Measurements from ENCODE around the gene KCNT1.

Gene KCNT1

DNA sequence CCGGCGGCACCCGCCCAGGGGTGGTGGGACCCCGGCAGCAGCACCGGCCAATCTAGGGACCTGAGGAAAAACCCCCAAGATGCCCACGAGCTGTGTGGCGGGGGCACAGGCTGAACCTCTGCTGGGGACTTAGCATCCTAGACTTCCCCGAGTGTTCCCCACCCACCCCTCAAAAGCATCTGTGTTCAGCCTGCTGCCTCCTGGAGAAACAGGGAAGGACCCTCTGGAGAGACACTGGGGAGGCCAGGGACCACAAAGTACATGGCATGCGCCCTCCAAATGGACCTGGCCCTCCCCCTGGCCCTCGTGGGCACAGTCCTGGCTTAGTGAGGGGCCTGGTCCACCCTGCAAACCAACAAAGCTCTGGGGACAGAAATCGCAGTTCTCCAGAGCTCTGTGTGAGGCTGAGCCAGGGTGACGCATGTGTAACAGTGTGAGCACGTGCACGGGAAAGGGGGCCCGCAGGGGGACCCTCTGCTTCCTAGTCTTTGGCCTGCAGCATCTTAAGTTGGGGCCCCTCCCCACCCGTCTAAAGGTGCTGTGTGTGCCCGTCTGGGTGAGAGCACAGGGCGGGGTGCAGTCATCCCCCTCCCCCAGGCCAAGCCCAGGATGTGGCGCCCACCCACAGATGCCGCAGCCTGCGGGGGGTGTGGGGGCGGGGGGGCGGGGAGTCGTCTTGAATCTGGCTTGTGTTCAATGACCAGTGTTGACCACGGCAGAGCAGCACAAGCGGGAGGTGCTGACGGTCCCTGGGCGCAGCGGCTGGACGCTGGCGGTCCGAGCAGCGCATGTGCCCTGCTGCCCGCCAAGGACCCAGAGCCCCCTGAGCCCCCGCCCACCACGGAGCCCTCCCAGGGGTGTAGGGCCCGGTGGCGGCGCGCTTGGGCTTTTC lies 672 bp upstream of the KCNT1 start:
- DNase-seq = no peak

DNA sequence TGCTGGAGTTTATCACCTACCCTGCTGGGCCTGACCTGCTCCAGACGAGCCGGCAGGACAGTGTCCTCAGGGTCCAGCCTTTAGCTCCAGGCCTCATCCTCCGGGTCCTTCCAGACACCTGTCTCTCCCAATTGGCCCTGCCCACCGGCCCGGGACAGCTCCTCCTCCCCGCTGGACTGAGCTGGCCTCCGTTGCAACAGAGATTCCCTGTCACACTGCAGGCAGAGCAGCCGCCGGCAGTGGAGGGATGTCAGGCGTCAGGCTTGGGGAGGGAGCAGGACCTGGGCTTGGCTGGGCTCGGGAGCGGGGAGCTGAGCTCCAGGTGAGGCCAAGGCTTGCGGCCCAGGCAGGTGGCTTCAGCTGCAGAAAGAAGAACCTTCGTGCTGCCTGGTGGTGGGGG lies 1.7 kb downstream of the KCNT1 start:
- no peak for DNase-seq

DNA sequence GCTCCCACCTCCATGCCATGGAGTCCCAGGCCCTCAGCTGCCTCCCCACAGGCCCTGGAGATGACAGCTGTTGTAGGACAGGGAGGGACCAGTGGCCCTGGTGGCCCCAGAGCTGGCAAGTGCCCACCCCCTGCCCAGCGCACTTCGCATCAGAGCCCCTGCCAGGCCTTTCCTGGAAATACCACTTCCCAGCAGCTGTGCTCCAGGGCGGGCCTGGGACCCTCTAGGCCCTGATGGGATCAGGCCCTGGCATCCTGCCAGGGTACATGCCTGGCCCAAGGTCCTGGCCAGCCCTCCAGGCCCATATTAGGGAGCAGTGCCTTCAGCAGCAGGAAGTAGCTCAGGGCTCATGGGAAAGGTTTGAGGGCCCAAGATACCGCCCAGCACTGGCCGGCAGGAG lies 2.5 kb downstream of the KCNT1 start:
- no peak for DNase-seq

DNA sequence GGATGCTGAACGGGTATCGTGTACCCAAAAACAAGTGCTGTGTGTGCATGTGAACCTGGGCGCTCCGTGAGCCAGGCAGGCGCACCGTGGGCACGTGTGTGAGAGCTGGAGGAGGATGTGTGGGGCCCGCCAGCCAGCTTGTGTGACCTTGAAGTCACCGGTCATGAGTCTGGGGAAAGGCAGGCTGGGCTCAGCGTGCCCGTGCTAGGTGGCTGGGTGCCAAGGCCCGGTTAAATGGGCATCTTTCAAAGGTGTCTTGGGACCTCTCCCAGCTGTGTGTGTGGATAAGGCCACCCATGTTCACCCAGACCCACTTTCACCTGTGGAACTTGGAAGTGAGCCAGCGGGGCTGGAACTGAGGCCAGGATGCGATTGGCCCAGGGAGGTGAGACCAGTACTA lies 3.4 kb downstream of the KCNT1 start:
- DNase-seq = no peak

DNA sequence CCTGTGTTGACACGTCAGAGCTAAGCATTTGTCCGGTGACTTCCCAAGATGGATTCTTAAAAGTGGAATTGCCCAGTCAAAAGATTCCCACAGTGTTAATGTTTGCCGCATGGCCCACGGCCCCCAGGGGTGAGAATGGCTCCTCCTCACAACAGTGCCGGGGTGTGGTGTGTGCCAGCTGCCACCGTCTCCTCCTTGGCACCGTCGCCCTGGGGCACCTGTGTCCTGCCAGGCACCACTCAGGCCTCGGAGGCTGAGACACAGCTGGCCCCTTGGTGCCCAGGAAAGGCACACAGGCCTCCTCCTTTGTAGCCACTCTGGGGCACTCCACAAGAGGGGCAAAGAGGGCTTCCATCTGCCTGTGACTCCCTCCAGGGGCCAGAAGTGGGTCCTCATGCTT lies 4.3 kb downstream of the KCNT1 start:
- no peak for DNase-seq

DNA sequence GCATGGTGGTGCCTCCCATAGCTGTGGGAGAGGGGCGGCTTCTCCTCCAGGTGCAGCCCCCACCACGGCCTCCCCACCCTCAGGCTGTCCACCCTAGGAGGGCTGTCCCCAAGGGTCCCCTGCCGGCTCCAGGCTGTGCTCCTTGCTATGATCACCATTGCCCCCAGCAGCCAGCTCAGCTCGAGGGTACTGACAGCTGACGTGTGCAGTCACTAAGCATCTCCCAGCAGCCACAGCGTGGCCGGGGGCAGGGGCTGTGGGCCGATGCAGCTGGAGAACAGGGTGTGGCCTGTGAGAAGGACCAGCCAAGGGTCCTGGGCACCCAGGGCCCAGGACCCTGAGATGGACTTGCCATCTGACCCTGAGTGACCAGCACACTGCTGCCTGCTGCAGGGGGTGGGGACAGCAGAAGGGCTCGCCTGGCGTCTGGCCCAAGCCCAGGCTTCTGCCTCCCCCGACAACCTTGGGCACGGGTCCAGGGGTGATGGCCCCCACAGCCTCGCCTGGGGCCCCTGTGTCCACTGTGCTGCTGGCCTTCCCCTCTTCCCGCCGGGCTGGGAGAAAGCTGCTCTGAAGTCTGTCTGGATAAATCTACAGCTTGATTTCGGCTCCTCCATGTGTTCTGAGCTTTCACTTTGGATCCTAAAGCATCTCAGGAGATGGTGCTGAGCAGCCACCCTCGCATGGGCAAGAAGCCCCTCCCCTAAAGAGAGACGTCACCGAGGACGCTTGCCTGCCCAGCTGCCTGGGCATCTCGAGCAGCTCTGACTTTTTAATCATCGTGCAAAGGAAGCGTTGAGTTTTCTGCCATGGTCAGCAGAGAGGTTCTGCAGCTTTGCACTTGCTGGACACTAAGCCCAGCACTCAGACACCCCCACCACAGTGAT lies 5.5 kb downstream of the KCNT1 start:
- DNase-seq = no peak

DNA sequence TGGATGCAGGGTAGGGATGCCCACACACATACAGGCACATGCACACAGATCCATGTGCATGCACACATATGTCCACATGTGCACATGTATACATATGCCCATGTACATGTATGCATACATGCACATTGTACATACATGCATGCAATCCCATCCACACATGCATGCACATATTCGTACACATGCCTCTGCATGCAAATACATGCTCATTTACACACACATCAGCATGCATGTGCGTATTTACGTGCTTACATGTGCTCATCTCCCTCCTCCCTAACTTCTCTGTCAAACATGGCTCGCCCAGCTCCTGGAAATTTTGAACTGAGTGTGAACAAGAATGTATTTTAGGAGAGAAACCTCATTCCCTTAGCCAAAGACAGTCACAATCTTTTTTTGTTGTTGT lies 6.2 kb downstream of the KCNT1 start:
- no peak for DNase-seq

DNA sequence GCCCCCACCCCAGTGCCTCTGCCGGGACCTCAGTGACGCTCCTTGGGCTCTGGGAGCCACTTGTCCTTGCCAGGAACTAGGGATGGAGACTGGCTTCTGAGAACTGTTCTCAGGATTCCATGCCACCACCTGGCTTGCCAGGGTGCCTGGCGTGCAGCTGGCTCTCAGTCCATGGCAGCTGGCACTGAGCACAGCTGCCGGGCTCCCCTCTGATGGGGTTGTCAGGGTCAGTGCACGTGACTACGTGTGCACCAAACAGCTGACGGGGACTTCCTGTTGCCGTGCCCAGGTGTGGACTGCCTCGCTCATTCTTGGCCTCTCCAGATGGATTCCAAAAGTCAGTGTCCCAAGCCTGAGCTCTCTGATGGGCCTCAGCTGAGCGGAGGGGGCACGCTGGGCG lies 9.4 kb downstream of the KCNT1 start:
- DNase-seq = peak in 1 of 2 experiments; percentile 59

DNA sequence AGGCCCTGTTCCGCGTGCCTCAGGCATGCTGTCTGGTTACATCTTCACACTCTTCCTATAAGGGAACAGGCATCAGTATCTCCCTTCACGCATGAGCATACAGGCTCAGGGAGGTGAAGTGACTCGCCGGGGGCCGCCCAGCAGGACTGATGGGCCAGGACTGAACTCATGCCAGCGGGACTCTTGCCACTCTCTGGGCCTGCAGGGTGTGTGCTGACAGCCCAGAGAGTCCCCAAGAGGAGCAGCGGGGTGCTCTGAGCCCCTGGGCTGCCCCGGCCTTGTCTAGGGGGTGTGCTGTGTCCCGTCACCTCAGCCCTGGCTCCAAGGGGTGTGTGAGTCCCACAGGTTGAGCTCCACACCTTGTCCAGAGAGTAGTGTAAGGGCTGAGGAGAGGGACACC lies 9.9 kb downstream of the KCNT1 start:
- DNase-seq = no peak

DNA sequence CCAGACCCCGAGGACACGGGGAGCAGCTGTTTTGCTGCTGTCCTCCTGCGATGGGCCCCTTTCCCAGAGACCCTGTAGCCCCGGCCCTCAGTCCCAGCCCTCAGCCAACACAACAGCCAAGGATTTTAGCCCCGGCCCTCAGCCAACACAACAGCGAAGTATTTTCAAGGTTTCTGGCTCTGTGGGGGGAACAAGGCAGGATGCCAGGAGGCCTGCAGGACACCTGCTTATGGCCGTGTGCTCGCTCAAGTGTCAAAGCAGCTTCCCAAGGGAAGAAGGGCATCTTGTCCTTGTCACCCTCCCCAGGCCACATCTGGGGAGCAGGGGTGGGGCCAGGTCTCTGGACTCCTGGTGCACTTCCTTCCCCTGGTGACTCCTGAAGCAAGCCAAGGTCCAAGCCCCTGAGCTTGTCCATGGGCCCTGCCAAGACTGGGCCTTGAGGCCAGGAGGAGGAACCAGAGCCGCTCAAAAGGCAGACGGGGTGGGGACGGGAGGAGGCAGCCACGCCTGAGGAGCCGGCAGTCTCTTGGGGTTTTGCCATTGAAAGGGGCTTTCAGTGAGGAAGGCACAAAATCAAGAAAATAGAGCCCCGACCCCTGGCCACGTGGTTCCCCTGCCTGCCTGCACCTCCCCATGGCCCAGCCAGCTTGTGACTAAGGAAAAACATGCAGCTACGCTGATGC lies 10.8 kb downstream of the KCNT1 start:
- DNase-seq = no peak

DNA sequence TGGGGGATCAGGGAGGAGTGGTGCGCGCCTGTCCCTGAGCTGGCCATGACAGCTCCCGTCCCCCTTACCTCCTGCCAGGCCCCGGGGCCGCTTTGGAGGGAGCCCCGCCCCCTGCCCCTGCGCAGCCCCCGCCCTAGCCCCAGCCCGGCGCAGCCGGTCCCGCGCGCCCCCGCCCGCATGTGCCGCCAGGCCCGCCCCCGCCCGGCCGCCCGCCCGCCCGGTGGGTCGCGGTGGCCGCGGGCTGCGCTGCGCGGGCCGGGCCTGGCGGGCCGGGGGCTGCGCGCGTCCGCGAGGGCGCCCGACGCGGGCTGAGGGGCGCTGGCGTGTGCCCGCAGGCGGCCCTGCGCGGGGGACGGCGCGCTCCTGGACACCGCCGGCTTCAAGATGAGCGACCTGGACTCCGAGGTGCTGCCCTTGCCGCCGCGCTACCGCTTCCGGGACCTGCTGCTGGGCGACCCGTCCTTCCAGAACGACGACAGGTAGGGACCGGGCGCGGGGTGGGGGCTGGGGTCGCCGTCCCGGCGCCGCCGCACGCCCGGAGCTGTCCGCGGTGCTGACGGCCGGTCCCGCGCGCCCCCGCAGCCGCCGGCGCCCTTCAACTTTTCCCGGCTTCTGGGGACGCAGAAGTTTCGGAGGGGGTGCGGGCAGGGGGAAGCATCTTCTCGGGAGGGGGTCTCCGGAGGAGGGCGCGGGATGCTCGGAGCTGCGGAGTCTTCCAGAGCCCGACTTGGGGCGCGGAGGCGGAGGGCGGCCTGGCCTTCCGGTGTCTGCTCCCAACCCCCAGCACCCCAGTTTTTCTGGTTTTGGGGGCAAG lies 12.5 kb downstream of the KCNT1 start:
- DNase-seq = no peak

DNA sequence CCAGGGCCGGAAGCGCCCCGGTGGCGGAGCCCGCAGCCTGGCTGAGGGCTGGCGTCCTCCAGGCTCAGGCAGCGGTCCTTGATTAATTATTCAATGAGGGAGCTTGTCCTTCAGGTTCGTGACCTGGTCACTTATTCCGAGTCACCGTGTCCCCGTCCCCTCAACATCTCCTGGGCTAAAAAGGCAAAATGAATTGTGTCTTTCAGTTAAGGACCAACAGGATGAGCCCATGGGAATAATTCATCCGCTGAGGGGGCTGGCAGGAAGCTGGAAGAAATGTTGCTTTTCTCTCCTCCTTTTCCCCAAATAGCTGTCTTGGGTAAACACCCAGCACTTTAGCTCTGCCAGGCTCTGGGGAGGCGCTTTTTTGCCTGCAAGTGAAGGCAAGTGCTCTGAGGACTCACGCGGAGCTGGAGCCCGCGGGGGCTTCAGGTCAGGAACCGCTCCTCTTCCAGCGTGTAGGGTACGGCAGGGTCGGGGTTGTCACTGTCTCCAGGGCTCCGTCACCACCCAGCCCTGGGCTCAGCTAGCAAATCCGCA lies 13.1 kb downstream of the KCNT1 start:
- no peak for DNase-seq

DNA sequence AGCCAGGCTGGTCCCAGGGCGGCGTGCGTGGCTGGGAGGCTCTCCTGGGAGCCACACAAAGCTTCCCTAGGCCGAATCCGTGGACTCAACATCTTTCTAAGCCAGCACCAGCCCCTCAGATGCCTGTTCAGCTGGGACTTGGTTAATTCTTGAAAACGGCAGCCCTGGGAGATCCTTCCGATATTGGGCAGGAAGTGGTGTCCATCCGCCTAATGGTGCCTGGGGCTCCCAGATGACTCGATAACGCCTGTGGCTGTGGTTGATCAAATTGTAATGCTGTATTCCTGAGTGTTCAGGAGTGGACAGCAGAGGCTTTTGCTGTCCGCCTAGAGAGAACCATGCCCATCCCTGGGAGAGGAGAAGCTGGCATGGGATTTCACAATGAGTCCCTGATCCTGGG lies 14.1 kb downstream of the KCNT1 start:
- DNase-seq = no peak

DNA sequence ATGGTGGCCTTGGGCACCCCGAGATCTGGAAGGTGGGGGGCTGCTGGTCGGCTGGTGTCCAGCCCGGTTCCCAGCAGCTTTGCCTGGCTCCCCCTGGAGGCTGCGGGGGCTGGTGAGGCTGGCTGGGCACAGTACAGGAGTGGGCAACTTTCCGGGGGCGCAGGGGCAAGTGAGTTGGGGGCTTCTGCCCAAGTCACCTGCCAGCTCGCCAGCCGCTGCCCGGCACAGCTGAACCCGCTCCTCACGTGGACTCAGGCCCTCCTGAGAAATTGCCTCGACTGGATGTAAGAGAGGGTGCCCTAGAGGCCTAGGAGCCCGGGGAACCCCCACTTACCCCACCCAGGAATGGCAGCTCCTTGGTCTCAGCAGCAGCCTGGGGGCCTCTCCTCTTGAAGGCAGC lies 15.4 kb downstream of the KCNT1 start:
- no peak for DNase-seq

DNA sequence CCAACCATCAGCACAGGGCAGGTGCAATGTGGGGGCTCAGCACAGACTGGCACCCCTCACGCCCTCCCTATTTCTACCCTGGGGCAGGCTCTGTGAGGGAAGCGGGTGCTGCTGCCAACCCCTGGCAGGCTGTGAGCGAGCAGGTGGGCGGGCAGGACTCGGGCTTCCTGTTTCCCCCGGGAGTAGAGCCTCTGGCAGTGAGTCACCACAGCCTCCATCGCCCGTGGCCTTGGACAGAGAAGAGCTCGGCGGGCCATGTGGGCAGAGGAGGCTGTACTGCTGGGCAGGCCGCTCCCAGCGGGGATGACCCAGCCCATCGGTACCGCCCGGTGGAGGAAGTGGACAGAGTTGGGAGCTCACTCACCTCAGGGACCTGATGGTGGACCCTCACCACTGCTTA lies 16.6 kb downstream of the KCNT1 start:
- DNase-seq = no peak

DNA sequence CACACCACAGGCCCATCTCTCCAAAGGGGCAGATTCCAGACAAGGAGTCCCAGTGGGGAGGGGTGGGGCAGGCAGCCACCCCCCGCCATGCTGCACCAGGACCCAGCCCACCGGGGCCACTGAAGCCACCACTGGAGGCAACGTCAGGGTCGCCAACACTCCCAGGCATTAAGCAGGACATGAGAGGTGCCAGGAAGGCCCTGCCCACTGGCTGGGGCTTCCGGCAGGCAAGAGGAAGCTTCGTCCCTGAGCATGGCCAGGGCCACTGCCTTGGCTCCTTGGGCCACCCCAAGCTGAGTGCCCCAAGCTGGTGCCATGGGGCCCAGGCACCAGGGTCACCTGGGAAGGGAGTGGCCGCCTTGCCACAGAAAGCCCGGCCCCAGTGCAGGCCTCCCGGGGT lies 17.5 kb downstream of the KCNT1 start:
- DNase-seq = no peak

DNA sequence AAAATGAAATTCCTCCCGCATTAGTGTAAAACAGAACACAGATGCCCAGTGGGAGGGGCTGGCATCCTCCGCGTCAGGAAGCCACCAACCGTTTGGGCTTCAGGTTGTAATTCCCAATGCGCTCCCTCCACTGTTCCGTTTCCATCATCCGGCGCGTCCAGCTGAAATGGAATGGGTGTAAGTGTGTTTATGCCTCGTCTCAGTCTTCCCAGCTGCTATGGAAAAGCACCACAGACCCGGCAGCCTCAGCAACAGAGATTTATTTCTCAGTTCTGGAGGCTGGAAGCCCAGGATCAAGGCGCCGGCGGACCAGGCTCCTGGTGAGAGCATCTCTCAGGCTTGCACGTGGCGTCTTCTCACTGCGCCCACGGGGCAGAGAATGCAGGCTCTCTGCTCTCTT lies 20.4 kb downstream of the KCNT1 start:
- no peak for DNase-seq

DNA sequence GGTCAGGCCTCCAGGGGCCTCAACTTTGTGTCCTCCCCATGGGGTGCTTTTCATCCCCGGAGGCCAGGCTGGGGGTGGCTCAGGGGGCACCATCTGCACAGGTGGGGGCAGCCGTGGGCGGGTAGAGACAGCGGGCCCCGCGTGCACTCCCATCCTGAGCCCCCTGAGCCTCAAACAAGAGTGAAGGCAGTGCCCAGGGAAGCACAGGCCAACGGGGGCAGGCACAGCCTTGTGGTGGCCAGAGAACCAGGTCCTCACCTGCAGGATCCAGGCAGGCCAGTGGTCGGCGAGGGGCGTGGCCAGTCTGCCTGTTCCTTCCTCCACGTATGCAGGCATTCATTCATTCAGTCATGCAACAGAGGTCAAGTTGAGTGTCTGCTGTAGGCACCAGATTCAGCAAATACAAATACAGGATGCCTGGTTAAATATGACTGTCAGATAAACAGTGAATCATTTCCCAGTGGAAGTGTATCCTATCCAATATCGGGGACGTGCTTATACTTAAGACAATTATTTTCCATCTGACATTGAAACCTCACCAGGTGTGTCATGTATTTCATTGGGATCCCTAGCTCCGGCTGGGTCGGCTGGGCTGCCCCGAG lies 22.3 kb downstream of the KCNT1 start:
- no peak for DNase-seq

DNA sequence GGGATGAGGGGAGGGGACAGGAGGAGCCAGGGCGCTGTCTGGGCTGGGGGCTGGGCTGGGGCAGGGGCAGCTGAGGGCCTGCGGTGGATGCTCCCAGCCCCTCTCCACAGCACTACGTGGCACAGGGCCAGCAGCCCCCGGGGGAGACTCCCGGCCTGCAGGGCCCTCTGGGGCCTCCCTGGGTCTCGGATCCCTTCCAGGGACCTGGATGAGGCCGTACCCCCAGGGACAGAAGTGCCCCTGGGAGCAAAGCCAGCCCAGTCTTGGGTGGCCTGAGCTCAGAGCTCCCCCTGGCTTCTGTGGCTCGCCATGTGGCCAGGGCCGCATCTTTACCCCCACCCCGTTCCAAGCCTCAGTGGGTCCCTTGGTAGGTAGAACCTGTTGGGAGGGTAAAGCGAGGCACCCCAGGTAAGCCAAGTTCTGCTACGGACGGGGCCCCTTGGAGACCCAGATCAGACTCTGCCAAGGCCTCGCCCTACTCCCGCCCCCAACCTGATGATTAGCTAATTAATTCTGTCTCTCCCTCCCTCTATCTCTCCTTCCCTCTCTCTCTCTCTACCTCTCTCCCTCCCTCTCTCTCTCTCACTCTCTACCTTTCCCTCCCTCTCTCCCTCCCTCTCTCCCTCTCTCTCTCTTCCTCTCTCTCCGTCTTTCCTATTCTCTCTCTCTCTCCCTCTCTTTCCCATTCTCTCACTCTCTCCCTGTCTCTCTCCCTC lies 24.3 kb downstream of the KCNT1 start:
- no peak for DNase-seq

DNA sequence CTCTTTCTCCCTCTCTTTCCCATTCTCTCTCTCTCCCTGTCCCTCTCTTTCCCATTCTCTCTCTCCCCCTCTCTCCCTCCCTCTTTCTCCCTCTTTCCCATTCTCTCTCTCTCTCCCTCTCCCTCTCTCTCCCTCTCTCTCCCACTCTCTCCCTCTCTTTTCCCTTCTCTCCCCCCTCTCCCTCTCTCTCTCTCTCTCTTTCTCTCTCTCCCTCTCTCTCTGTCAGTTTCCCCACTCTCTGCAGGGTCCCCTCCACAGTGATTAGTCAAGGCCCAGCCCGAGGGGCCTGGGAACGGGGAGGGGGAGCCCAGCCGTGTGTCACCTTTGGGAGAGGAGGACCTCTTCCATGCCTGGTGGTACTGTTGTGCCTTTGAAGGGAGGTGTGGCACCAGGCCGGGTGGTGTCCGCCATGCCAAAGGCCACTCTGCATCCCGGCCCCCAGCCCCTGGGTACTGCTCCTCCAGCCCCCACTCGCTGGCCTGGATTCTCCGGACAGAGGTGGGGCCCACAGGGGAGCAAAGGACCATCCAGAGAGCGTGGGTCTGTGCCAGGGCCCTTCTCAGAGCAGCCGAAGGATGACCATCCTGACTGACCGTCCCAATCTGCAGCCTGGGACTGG lies 25.4 kb downstream of the KCNT1 start:
- no peak for DNase-seq
